ENCODE results near the gene NTN3. TPM values are rescaled to one million over a fixed set of nuclear protein-coding genes. Genes with fewer than 3 reads are reported as not detected.

Gene NTN3
- total RNA-seq, 1 donor: 0.36 TPM

DNA sequence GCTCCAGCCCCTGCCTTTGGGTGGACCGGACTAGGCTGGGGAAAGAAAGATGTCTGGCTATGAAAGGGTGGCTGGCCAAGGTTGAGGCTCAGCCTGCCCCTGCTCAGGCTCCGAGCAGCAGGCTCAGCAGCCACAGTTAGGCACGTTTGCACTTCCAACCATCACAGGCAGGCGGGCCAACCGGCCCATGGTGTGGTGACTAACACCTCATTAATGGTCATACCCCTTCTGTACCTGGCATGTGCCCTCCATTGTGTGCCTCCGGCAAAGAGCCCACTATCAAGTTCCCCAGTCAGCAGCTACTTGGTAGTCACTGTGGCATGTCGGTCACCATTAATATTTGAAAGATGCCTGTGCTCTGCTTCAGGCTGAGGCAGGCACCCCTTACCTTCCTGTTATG lies 10.6 kb downstream of the NTN3 start:
- H3K4me3 ChIP-seq (ENCODE audit: insufficient read depth, low read length): no peak overlapping the region
- H3K36me3 ChIP-seq (ENCODE audit: insufficient read depth, low read length): no peaks in the 10 kb centered on the region
- H3K27me3 ChIP-seq (ENCODE audit: insufficient read depth, low read length): no peaks in the 10 kb centered on the region
- H3K4me1 ChIP-seq (ENCODE audit: insufficient read depth, low read length): peaks cover 14% of the 10 kb centered on the region
- H2AFZ ChIP-seq (ENCODE audit: low read length): no peak overlapping the region
- no peak for DNase-seq (ENCODE audit: insufficient read length, low spot score, missing footprints)
- TF ChIP-seq, protein P1, sequence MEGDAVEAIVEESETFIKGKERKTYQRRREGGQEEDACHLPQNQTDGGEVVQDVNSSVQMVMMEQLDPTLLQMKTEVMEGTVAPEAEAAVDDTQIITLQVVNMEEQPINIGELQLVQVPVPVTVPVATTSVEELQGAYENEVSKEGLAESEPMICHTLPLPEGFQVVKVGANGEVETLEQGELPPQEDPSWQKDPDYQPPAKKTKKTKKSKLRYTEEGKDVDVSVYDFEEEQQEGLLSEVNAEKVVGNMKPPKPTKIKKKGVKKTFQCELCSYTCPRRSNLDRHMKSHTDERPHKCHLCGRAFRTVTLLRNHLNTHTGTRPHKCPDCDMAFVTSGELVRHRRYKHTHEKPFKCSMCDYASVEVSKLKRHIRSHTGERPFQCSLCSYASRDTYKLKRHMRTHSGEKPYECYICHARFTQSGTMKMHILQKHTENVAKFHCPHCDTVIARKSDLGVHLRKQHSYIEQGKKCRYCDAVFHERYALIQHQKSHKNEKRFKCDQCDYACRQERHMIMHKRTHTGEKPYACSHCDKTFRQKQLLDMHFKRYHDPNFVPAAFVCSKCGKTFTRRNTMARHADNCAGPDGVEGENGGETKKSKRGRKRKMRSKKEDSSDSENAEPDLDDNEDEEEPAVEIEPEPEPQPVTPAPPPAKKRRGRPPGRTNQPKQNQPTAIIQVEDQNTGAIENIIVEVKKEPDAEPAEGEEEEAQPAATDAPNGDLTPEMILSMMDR (IDR thresholded peaks at IDR 0.05; ENCODE audit: extremely low read depth, low read depth, low read length): no peak
- no peak overlapping the region for H3K4me2 ChIP-seq (ENCODE audit: insufficient read depth, low read length)
- H3K9me3 ChIP-seq (ENCODE audit: low read depth, low read length): no peaks in the 10 kb centered on the region
- H4K20me1 ChIP-seq (ENCODE audit: insufficient read depth, low read length): peaks cover 21% of the 10 kb centered on the region
- peaks cover 57% of the 10 kb centered on the region for H3K79me2 ChIP-seq (ENCODE audit: insufficient read depth, low read length)
- no peak overlapping the region for H3K27ac ChIP-seq (ENCODE audit: low read depth, low read length)

DNA sequence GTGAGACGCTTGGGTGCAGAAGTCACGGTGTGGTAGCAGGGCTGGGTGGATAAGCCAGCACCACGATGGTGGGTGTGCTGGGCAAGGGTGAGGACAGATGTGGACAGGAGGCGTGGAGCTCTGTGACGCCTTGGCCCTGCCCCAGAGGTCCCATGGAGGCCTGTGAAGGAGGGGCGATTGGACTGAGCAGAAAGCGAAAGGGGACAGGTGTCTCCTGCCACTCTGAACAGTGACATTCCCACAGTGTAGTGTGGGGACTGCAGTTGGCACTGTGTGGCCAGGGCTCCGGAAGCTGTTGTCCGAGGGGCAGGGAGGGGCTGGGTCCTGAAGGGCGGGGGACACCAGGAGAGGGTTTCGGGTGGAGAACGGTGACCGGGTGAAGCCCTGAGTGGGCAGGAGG lies 11.2 kb downstream of the NTN3 start:
- Histone ChIP-seq H3K27ac (ENCODE audit: low read depth, low read length) (peak overlapping the region; percentile 68), H2AFZ (ENCODE audit: low read length) (peak overlapping the region; percentile 90), H3K4me2 (ENCODE audit: insufficient read depth, low read length) (peak overlapping the region; percentile 81), H3K9me3 (ENCODE audit: low read depth, low read length) (no peaks in the 10 kb centered on the region), H3K36me3 (ENCODE audit: insufficient read depth, low read length) (no peaks in the 10 kb centered on the region), H4K20me1 (ENCODE audit: insufficient read depth, low read length) (peaks cover 21% of the 10 kb centered on the region), H3K4me1 (ENCODE audit: insufficient read depth, low read length) (peaks cover 14% of the 10 kb centered on the region), H3K79me2 (ENCODE audit: insufficient read depth, low read length) (peaks cover 59% of the 10 kb centered on the region), H3K4me3 (ENCODE audit: insufficient read depth, low read length) (peak overlapping the region; percentile 66), H3K27me3 (ENCODE audit: insufficient read depth, low read length) (no peaks in the 10 kb centered on the region)
- TF ChIP-seq, protein P1 (IDR thresholded peaks at IDR 0.05; ENCODE audit: extremely low read depth, low read depth, low read length): no peak
- DNase-seq (ENCODE audit: insufficient read length, low spot score, missing footprints): no peak

DNA sequence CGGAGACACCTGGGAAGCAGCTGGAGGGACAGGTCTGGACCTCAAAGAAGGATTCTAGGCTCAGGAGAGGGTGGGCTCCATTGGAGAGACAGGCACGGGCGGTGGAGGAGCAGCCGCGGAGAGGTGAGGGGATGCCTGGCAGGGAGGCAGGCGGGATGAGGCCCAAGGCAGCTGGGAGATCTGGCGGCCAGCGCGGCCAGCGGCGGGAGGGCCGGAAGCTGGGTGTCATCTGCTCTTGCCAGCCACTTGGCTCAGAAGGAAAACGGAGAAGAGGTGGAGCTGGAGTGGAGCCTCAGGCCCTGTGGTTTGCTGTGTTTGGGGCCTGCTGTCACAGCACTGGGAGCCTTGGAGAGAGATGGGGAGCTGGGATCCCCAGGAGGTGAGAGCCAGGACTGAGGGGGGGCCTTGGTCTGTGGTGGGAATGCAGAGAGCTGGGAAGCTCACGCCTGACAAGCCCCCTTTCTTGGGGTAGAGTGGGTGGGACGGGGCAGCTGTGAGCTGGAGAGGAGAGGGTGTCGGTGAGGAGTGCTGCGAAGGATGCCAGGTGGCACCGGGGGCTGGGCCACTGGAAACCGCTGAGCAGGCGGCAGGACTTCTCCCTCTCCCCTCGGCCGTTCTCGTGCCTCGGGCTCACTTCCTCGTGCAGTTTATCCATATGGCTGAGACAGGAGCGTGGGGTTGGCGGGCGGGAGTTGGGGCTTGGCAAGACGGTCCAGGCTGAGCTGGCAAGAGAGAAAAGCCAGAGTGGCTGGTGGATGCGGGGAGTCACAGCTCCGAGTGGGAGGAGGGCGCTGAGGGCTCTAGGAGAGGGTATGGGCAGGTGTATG lies 11.8 kb downstream of the NTN3 start:
- Histone ChIP-seq H3K27me3 (ENCODE audit: insufficient read depth, low read length) (no peaks in the 10 kb centered on the region), H3K27ac (ENCODE audit: low read depth, low read length) (peak overlapping the region; percentile 68), H3K4me1 (ENCODE audit: insufficient read depth, low read length) (peaks cover 14% of the 10 kb centered on the region), H3K9me3 (ENCODE audit: low read depth, low read length) (no peaks in the 10 kb centered on the region), H3K4me3 (ENCODE audit: insufficient read depth, low read length) (peak overlapping the region; percentile 66), H3K4me2 (ENCODE audit: insufficient read depth, low read length) (peak overlapping the region; percentile 81), H2AFZ (ENCODE audit: low read length) (peak overlapping the region; percentile 90), H3K79me2 (ENCODE audit: insufficient read depth, low read length) (peaks cover 55% of the 10 kb centered on the region), H3K36me3 (ENCODE audit: insufficient read depth, low read length) (no peaks in the 10 kb centered on the region), H4K20me1 (ENCODE audit: insufficient read depth, low read length) (peaks cover 21% of the 10 kb centered on the region)
- peak; percentile 99 for DNase-seq (ENCODE audit: insufficient read length, low spot score, missing footprints)
- TF ChIP-seq, protein P1 (IDR thresholded peaks at IDR 0.05; ENCODE audit: extremely low read depth, low read depth, low read length): no peak
